ENCODE results near the gene TM4SF4.
"Not testable (repeated sequence)": the region's sequence is repeated elsewhere in the genome, so short reads cannot be mapped to it uniquely, and the experiment has no call there.

Gene TM4SF4, protein sequence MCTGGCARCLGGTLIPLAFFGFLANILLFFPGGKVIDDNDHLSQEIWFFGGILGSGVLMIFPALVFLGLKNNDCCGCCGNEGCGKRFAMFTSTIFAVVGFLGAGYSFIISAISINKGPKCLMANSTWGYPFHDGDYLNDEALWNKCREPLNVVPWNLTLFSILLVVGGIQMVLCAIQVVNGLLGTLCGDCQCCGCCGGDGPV

DNA sequence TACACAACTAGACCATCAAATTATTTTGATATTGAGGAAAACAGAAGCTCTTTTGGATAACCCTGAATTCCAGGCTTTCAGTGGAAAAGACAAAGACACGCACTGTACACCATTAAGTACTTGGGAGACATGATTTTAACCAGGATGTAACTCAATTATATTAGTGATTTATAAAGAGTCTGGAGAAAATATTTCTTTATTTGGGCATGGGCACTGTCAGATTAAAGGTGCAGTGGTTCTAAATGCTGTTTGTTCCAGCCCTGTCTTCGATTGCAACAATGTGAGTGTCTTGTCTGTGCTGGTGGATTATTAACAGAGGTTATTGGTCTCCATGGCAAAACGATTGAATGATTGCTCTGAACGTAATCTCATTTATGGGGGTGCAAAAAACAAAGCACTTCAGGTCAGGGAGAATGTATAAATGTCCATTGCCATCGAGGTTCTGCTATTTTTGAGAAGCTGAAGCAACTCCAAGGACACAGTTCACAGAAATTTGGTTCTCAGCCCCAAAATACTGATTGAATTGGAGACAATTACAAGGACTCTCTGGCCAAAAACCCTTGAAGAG lies at the start of gene TM4SF4:
Gene TM4SF4, plus strand, starts transcription at position 448 of the 568 bp plus-strand sequence. CDS start 181 bp downstream, outside the sequence.
- DNase-seq, result no peak

DNA sequence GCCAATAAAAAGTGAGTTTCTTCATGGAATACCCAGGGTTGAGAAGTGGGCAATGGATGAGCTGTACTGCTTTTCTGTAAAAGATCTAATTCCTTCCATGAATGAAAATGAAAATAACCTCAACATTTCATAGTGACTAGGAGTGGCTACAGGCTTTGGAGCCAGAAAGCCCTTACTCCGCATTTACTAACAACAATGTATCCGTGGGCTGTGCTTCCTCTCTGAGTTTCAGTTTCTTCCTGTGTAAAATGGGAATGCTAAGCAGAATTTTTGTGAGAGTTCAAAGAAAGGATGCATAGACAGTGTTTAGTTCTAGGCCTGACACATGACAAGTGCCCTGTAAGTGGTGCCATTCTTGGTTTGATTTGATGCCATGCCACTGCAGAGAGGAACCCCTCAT lies 49.6 kb upstream of the TM4SF4 start:
- no peak for DNase-seq

DNA sequence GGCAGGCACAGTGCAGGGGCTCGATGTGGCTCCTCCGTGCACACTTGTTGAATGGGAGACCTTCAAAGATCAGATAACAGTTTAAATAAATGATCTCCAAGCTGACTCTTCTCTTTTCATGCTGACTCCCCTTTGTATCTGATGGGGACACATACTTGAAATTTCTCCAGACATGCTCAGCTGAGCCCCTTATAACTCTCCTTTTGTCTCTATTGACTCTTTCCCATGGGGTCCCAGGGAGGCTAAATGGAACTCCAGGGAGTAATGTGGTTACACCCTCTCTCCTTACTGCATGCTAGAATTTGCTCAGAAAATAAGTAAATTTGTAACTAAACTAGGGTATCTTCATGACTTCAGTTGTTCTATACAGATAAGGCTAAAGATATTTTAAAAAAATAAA lies 48.2 kb upstream of the TM4SF4 start:
- DNase-seq, result no peak

DNA sequence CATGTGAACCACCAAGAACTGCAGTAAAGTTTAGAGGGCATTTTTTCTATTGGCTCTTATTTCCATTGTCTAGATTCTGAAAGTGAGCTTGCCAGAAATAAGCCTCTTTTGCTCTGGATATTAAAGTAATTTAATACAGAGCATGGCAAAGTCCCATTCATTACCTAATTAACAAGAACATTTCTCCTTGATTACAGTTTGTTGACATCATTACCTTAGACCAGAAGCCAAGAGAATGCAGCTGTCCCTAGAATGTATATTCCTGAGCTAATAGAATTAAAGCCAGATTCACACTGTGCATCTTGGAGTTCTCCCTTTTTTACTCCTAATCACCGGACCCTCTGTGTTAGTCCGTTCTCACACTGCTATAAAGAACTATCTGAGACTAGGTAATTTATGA lies 46.4 kb upstream of the TM4SF4 start:
- DNase-seq, result no peak

DNA sequence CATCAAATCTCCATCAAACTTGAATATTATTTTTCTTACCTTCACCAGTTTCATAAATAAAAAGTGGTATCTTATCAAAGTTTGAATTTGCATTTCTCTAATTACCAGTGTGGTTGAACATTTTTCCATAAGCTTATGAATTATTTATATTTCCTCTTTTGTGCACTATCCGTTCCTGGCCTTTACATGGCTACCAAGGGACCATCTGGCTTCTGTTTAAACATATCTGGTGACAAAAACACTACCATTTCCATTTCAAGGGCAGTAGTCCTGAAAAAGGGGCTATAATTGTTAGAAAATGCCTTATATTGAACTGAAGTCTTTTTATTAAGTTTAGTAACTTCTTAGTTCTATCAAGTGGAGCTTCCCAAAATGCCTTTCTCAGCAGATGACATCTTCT lies 44.3 kb upstream of the TM4SF4 start:
- DNase-seq, result no peak

DNA sequence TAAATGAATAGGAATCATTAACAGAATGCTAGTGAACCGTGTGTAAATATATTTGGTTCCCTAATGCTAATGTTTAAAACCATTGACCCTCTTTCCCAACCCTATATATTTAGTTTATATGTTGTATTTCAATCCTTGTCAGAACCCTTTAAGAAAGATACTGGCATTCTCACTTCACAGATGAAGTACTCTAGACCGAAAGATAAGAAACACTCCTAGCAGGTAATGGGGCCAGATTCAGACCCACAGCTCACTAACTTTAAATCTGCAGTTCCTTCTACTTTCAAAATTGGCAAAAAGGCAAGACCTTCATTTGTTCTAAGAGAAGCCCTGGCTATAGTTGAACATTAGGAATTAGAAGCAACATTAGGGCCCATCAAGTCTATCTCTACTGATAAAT lies 42.3 kb upstream of the TM4SF4 start:
- no peak for DNase-seq

DNA sequence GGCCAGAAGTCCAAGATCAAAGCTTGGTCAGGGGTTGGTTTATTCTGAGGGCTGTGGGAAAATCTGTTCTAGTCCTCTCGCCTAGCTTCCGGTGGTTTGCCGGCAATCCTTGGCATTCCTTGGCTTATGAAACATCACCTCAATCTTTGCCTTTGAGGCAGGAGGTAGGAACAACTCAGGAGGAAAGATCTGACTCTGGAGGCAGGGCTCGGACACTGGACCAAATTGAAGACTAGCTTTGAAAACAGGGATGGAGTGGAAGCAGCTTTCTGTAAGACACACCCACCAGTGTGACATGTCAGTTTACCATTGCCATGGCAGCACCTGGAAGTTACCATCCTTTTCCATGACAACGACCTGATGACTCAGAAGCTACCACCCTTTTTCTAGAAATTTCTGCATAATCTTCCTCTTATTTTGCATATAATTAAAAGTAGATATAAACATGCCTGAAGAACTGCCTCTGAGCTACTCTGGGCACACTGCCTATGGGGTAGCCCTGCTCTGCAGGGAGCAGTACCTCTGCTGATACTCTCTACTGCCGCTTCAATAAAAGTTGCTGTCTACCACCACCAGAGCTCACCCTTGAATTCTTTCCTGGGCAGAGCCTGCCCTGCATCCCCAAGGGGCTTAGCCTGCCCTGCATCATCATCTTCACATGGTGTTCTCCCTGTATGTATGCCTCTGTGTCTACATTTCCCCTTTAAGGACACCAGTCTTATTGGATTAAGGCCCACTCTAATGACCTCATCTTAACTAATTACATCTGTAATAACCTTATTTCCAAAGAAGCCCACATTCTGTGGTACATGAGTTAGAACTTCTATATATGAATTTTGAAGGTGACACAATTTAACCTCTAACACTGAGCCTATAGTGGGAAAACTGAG lies 38.3 kb upstream of the TM4SF4 start:
- DNase-seq, result no peak

DNA sequence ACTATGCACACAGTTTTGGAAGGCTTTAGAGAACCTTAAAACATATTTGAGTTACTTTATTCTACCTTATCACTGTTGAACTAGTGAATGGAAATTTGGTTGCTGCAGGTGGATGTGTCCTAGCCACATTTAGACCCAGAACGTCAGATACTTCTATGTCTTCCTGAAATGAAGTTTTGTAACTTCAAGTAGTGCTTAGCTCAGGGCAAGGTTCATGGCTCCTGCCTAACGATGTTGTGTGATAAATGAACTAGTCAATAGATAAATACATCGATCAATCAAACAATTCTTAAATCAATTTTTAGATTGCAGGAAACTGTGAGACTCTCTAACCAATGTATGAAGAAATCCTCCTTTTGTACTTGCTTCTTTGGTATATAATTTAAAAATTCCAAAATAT lies 37.2 kb upstream of the TM4SF4 start:
- DNase-seq, result no peak

DNA sequence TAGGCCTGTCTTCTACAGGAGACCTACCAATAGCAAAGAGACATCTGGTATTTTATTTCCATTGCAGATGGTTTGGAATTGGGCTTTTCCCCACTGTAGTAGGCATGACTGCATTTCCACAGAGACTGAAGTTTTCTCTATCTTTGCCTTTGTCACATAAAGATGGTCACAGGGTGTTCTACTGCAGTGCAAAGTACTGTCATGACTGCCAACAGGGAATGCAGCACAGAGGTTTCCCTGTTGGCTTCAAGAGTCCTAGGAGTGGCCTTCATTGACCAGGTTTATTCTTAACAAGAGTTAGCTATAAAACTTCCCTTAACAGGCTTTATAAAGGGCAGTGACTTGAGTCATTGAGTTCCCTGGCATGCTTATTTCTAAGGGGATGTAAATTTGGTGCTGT lies 36.8 kb upstream of the TM4SF4 start:
- no peak for DNase-seq

DNA sequence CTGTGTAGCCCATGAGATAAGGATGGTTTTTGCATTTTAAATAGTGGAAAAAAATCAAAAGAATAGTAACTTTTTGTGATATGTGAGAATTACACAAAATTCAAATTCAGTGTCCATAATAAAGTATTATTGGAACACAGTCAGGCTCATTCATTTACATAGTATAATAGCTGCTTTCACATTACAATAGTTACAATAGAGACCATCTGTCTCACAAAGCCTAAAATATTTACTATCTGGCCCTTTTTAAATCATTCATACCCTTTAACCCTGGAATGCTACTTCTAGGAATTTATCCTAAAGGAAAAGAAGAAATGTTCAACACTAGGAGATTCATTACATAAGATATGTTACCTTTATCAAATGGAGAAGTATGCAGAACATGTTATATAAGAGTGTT lies 35.5 kb upstream of the TM4SF4 start:
- no peak for DNase-seq

DNA sequence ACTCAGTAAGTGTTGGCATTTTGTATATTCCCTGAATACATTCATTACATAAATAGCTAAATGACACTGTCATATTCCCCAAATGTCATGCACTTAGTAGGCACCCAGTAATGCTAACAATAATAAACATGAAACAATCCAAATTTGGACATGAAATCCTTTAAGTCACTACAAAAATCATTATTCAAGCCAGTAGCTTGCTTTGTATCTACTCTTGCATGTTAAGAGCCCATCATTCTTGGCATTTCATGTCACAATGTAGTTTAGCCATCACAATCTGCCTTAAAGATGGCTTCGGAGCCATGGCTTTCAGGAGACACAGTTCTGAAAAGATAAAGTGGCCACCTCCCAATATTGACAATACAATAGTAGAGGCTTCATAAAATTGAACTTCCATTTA lies 32.9 kb upstream of the TM4SF4 start:
- no peak for DNase-seq

DNA sequence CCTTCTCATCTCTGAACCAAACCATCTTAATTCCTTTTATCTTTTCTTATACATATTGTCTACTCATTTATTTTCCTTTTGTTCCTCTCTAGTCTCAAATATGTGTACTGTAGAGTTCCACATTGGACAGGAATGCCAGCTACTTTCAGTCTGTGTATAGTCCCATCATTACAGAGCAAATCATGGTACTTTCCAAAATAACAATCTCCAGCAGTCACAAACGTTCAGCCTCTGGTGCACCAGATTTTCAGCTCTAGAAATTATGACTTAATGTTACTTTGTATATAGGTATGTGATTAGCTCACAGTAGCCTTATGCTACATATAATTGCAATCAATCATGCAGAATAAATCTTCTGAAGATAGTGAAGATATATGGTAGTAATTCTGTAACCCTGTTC lies 32.5 kb upstream of the TM4SF4 start:
- DNase-seq, result no peak

DNA sequence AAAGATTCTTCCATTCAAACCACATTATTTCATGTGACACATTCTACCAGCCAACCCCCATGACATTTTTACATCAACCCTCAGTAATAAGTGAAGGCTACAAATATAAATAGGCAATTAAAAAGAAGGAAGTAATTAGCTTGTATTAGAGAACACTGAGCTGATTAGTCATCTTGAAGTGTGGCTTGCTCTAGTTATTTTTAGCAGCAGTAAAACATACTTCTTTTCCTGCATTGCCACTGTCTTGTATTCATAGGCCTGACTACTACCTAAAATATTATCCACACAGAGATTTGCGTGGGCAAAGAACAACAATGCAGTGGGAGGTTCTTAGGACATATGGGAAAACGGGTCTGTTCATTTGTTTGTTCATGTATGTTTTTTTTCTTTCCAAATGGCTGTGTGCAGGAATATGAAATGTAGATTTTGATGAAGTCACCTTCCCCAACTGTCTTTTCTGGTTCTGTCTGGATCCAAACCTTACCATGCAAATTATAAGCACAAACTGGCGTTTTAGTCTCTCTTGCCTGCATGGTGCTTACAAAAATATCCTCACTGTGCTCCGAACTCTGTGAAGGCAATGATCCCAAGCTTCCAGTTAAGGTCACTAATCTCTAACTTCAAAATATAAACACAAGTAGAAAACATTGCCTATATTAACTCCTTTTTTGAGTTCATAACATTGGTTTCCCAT lies 31.5 kb upstream of the TM4SF4 start:
- DNase-seq, result no peak

DNA sequence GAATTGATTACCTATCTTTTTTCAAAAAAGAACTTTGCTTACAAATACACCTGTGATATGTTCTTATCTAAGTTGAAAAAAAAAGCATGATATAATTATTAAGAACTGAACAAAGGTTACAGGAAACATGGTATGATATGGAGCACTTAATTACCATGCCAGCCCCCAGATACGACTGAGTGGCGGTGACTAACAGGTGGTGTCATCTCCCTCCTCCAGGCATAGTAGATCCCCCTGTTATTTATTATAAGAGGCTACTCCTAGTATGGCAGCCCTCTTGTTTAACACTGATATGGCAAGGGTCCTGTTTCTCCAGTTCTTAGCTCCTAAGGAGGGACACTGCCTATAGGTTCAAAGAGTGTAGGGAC lies 31.0 kb upstream of the TM4SF4 start:
- DNase-seq, result no peak

DNA sequence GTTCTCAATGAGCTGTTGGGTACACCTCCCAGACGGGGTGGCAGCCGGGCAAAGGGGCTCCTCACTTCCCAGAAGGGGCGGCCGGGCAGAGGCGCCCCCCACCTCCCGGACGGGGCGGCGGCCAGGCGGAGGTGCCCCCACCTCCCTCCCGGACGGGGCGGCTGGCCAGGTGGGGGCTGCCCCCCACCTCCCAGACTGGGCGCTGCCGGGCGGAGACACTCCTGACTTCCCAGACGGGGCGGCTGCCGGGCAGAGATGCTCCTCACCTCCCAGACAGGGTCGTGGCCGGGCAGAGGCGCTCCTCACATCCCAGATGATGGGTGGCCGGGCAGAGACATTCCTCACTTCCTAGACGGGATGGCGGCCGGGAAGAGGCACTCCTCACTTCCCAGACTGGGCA lies 29.6 kb upstream of the TM4SF4 start:
- not testable (repeated sequence) for DNase-seq

DNA sequence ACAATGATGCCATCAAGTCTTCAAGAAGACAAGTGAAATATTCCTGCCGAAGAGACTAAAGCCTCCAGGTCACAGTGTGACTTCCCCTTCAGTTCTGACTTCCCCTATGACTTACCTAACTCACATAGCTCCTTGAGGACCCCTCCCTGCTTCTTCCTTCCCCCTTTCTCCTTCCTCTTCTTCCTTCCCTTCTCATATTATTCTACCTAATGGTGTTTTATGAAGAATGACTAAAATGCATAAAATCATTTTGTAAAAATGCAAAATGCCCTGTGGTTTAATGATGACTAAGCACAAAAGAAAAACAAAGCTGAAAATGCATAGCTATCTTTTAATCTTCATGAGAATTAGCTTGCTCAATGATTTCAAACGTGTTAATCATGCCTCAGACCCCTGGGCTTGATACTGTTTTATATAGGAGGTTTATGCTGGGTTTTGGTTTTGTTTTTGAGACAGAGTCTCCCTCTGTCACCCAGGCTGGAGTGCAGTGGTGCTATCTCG lies 26.1 kb upstream of the TM4SF4 start:
- no peak for DNase-seq

DNA sequence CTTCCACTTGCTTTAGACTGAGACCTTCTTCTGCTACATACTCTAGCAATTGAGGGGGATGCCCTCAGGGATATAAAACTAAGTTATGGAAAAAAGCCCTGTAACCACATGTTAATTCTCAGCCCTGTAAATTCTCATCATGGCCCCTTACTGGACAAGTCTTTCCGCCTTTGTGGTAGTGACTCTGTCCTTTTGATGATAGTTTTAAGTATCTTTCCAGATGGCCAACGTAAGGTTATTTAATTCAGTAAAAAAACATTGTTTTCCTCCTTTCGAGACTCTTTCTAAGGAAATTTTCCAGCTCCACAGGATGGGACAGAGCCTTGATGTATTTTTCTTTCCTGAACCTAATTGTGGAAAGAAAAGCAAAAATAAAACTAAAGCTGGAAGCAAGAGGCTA lies 25.3 kb upstream of the TM4SF4 start:
- DNase-seq, result no peak

DNA sequence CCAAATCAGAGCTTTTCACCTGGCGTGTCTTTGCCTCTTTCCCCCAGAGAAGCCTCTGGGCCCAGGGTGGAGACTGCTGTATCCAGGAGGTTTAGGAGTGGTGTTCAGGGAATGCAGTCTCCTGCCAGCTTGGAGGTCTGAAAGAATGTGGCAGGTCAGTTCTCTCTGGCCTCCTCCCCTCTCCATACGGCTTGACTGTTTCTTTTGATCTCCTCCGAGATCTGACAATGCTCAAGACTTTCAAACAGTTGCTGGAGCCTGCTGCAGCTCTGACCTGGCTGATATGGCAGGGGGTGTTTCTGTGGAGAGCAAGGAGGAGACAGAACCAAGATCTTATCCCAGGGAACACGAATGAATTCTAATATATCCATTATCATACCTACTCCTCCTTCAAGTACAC lies 24.7 kb upstream of the TM4SF4 start:
- no peak for DNase-seq

DNA sequence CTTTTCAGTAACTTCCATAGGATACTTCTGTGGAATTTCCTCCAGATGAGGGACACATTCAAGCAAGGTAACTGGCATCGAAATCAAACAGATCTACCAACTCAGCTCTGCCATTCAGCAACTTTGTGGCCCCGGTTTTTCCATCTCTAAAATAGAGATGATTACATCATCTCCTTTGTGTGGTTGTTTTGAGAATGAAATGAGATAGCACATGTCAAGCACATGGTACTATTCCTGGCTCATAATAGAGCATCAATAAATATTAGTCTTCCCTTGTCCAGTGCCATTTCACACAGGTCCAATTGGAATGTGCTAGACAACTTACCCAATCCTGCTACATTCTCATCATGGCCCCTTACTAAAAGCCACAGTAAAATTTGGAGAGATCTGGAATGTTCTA lies 24.2 kb upstream of the TM4SF4 start:
- no peak for DNase-seq

DNA sequence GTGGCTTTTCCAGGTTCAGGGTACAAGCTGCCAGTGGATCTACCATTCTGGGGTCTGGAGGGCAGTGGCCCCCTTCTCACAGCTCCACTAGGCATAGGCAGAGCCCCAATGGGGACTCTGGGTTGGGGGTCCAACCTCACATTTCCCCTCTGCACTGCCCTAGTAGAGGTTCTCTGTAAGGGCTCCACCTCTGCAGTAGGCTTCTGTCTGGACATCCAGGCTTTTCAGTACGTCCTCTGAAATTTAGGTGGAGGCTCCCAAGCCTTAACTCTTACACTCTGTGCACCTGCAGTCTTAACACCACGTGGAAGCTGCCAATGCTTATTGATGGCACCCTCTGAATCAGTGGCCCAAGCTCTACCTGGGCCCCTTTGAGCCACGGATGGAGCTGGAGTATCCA lies 22.5 kb upstream of the TM4SF4 start:
- no peak for DNase-seq

DNA sequence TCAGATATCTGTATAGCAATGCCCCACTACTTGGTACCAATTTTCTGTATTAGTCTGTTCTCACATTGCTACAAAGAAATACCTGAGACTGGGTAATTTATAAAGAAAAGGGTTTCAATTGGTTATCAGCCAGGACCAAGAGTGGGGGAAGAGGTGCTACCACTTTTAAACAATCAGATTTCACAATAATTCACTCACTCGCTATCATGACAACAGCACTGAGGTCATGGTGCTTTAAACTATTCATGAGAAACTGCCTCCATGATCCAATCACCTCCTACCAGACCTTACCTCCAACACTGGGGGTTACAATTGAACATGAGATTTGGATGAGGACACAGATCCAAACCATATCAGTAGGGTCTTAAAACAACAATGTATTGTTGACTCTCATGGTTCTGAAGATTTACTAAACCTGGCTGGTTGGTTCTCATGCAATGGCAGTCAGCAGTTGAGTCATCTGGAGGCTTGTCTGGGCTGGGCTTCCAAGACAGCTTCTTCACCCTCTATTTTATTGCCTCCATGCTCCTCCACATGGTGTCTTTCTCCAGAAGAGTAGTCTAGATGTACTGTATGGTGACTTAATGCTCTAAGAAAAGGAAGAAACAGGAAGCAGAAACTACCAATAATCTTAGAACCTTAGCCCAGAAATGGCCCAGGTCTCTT lies 21.2 kb upstream of the TM4SF4 start:
- DNase-seq, result no peak

DNA sequence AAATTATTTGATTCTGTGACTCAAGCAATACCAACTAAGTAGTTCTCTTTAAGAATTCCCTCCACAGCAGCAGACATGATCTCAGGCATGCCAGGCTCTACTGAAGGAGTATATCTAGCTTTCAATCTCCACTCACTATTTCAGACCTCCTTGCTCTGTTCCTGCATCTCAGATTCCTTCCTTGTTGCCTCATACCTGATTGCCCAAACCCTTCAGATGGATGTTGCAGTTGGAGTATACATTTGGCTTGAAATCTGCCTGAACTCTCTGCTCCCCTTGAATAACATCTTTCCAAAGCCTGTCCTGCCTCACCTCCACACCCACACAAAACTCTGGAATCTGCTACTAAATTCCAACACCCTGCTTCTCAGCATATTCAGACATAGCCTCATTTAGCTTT lies 19.8 kb upstream of the TM4SF4 start:
- DNase-seq, result no peak

DNA sequence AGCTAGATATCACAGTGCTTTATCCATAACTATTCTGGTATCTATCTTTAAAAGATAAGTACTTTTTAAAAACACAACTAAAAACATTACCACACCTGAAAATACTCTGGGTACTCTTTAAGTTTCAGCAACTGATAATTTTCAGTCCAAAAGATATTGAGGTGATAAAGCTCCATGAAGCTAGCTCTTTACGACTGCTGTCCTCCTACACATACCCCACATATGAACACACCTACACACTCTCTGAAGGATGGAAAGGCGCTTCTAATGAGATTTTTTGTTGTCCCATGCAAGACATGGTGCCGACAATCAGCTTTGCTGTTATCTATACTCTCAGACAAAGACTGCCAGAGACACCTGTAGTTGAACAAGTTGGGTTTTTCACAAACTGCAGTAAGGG lies 19.1 kb upstream of the TM4SF4 start:
- no peak for DNase-seq
